SK-N-SH (cell line): ENCODE results near the gene WTIP. TPM values are rescaled to one million over a fixed set of nuclear protein-coding genes. Genes with fewer than 3 reads are reported as not detected.

Experiments used
- CTCF ChIA-PET: fragments of 300-600, 350-600 bp; formaldehyde crosslinking; extraction: SDS; loops from one replicate; lab custom pipeline; 2021; lab: Yijun Ruan, JAX
- POLR2A ChIA-PET: fragments of 350-600 bp; sonication (Branson Sonifier 250); formaldehyde crosslinking; extraction: SDS; loops from one replicate; lab custom pipeline; 2020; ENCODE audit warnings: antibody characterized with exemption, inconsistent platforms; lab: Yijun Ruan, JAX
- DNase-seq: peaks from one replicate; pipeline ENCODE4 v3.0.0; 2012
- H2AFZ ChIP-seq: fragments of 200-600 bp; sonication (generic); 2 replicates; pipeline ENCODE4 v1.8.1; 2016; ENCODE audit warnings: antibody characterized with exemption, mild to moderate bottlenecking, low read depth
- H3F3A ChIP-seq: fragments of 200-600 bp; sonication (generic); replicated peaks from 2 replicates; pipeline ENCODE3; 2016; ENCODE audit warnings: antibody characterized with exemption, mild to moderate bottlenecking; ENCODE audit not compliant: insufficient read depth
- H3K27ac ChIP-seq, 2 experiments: fragments of 200-500 bp in 1 of 2; fragments of 200-600 bp in 1 of 2; sonication (Bioruptor generic) in 1 of 2; sonication (generic), shearing (Covaris generic) in 1 of 2; 2 replicates each; pipeline versions ENCODE4 v1.5.1 to v1.6.1; 2014 to 2016; ENCODE audit warnings: low read depth in 2 of 2, inconsistent platforms in 1 of 2, low read length in 1 of 2, mild to moderate bottlenecking in 1 of 2, mixed read lengths in 1 of 2
- H3K27me3 ChIP-seq: fragments of 200-600 bp; sonication (generic), shearing (Covaris generic); 2 replicates; pipeline ENCODE4 v1.6.1; 2016; ENCODE audit warnings: mixed run types; ENCODE audit not compliant: insufficient read depth
- H3K36me3 ChIP-seq, 2 experiments: fragments of 200-500 bp in 1 of 2; fragments of 200-600 bp in 1 of 2; sonication (Bioruptor generic) in 1 of 2; sonication (generic) in 1 of 2; replicated peaks in 1 of 2; 2 replicates each; pipeline versions ENCODE3 to v1.5.1; 2014 to 2016; ENCODE audit warnings: low read length in 1 of 2, mild to moderate bottlenecking in 1 of 2; ENCODE audit not compliant: insufficient read depth in 2 of 2, control insufficient read depth in 1 of 2
- H3K4me1 ChIP-seq, 2 experiments: fragments of 200-500 bp in 1 of 2; fragments of 200-600 bp in 1 of 2; sonication (Bioruptor generic) in 1 of 2; sonication (generic), shearing (Covaris generic) in 1 of 2; 2 replicates each; pipeline versions ENCODE4 v1.5.1 to v1.6.1; 2014 to 2016; ENCODE audit warnings: low read depth in 1 of 2, low read length in 1 of 2, mixed run types in 1 of 2; ENCODE audit not compliant: insufficient read depth in 2 of 2, control insufficient read depth in 1 of 2
- H3K4me2 ChIP-seq: fragments of 200-600 bp; sonication (generic), shearing (Covaris generic); 2 replicates; pipeline ENCODE4 v1.6.1; 2017; ENCODE audit warnings: mixed run types
- H3K4me3 ChIP-seq, 2 experiments: fragments of 200-500 bp in 1 of 2; fragments of 200-600 bp in 1 of 2; sonication (Bioruptor generic) in 1 of 2; sonication (generic), shearing (Covaris generic) in 1 of 2; 2 replicates each; pipeline versions ENCODE4 v1.5.1 to v1.8.1; 2014 to 2016; ENCODE audit warnings: low read depth in 2 of 2, inconsistent platforms in 1 of 2, low read length in 1 of 2, mild to moderate bottlenecking in 1 of 2, mixed read lengths in 1 of 2, moderate library complexity in 1 of 2
- H3K79me2 ChIP-seq: fragments of 200-600 bp; sonication (generic); 2 replicates; pipeline ENCODE4 v1.8.1; 2017; ENCODE audit warnings: mild to moderate bottlenecking; ENCODE audit not compliant: insufficient read depth
- H3K9ac ChIP-seq: fragments of 200-600 bp; sonication (generic); 2 replicates; pipeline ENCODE4 v1.6.1; 2017; ENCODE audit warnings: mixed run types
- H3K9me2 ChIP-seq: fragments of 200-600 bp; sonication (generic); 2 replicates; pipeline ENCODE4 v1.6.1; 2017; ENCODE audit warnings: mixed run types
- H3K9me3 ChIP-seq: fragments of 200-600 bp; sonication (generic); 2 replicates; pipeline ENCODE4 v1.6.1; 2017; ENCODE audit warnings: mixed run types, mild to moderate bottlenecking, moderate library complexity
- H4K20me1 ChIP-seq: fragments of 200-600 bp; sonication (generic); 2 replicates; pipeline ENCODE4 v1.6.1; 2017; ENCODE audit warnings: mild to moderate bottlenecking, mixed run types; ENCODE audit not compliant: insufficient read depth
- CHD2 ChIP-seq: fragments of 150-350 bp; IDR thresholded peaks from 2 replicates; pipeline ENCODE4 v1.6.1; 2018; ENCODE audit warnings: low read length; ENCODE audit not compliant: partially characterized antibody
- ELF1 ChIP-seq: IDR thresholded peaks from 2 replicates; pipeline ENCODE4 v1.4.0; 2012
- FOXJ3 ChIP-seq: sonication (generic); formaldehyde crosslinking; IDR thresholded peaks from 2 replicates; pipeline ENCODE4 v1.5.1; 2020; ENCODE audit warnings: mild to moderate bottlenecking, missing genetic modification reagents
- GATA2 ChIP-seq: sonication (generic); formaldehyde crosslinking; IDR thresholded peaks from 2 replicates; pipeline ENCODE4 v1.5.0; 2020; ENCODE audit warnings: mild to moderate bottlenecking, missing genetic modification reagents
- NRF1 ChIP-seq: IDR thresholded peaks from 2 replicates; pipeline ENCODE4 v1.6.1; 2012; ENCODE audit warnings: low read depth, mild to moderate bottlenecking, low read length
- RAD21 ChIP-seq: IDR thresholded peaks from 2 replicates; pipeline ENCODE4 v1.6.1; 2012; ENCODE audit warnings: mild to moderate bottlenecking, low read length
- RCOR1 ChIP-seq: fragments of 150-350 bp; IDR thresholded peaks from 2 replicates; pipeline ENCODE4 v1.6.1; 2017; ENCODE audit warnings: antibody characterized with exemption, low read length
- SIN3A ChIP-seq: IDR thresholded peaks from 2 replicates; pipeline ENCODE4 v1.6.1; 2012; ENCODE audit warnings: low read depth, mild to moderate bottlenecking, low read length, moderate library complexity, borderline replicate concordance
- TCF12 ChIP-seq: IDR thresholded peaks from 2 replicates; pipeline ENCODE4 v1.4.0; 2012
- YY1 ChIP-seq: IDR thresholded peaks from 2 replicates; pipeline ENCODE4 v1.4.0; 2012; ENCODE audit warnings: low read depth, mild to moderate bottlenecking
- WGBS: methylation state at CpG from one replicate; pipeline ENCODE4 v1.1.6; 2017; ENCODE audit warnings: low lambda C conversion rate; 5-methylcytosine and 5-hydroxymethylcytosine counted together
- polyA plus RNA-seq, 3 experiments: library from polyadenylated mRNA; depleted of rRNA; stranded (reverse); fragments of >200 nt; gene quantifications; 2 replicates each; pipeline ENCODE4 v1.2.3, GENCODE V29; 2012
- TF ChIP-seq, protein P1 (sequence below): IDR thresholded peaks from 2 replicates; pipeline ENCODE4 v1.6.1; 2012; ENCODE audit warnings: mild to moderate bottlenecking, low read depth, low read length, moderate library complexity
- TF ChIP-seq, protein P2 (sequence below): fragments of 150-350 bp; IDR thresholded peaks from 2 replicates; pipeline ENCODE4 v1.6.1; 2017; ENCODE audit warnings: antibody characterized with exemption, low read length, low read depth, borderline replicate concordance
- TF ChIP-seq, protein P3 (sequence below): fragments of 200-600 bp; sonication (generic); IDR thresholded peaks from 2 replicates; pipeline ENCODE4 v1.6.1; 2017; ENCODE audit warnings: antibody characterized with exemption, mild to moderate bottlenecking, moderate library complexity

The WTIP gene
- polyA plus RNA-seq, 1 of the 3 experiments (the other 2 are of a cell fraction): 27.7 TPM

DNA sequence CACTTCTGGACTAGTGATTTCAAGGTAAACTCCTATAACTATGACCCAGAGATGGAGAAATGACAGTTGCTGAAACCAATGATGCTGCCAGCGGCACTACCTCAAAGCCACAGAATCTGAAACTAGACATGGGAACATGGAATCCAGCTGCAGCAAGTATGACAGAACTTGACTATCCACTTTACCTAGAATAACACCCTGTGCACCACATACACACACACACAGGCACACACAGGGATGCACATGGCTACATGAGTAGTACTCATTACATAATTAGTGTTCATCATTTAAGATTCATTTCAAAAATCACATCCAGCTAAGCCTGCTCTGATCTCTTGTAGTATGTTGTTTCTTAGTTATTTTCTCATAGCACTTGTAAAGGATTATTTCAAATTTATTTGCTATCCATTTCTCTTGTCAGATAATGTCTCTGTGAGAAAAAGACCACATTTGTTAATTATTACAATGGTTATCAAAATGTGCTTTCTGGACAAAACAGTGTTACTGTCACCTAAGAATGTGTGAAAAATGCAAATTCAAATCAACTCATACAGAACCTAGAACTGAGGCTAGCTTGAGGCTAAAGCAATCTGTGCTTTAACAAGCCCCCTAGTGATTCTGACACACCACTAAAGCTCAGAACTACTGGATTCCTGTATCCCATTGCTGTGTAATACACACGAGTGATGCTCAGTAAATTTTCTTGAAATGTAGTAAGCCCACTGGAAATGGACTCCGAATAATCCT, 59.4 kb downstream of the WTIP start (continued):
- TF ChIP-seq, protein P1, sequence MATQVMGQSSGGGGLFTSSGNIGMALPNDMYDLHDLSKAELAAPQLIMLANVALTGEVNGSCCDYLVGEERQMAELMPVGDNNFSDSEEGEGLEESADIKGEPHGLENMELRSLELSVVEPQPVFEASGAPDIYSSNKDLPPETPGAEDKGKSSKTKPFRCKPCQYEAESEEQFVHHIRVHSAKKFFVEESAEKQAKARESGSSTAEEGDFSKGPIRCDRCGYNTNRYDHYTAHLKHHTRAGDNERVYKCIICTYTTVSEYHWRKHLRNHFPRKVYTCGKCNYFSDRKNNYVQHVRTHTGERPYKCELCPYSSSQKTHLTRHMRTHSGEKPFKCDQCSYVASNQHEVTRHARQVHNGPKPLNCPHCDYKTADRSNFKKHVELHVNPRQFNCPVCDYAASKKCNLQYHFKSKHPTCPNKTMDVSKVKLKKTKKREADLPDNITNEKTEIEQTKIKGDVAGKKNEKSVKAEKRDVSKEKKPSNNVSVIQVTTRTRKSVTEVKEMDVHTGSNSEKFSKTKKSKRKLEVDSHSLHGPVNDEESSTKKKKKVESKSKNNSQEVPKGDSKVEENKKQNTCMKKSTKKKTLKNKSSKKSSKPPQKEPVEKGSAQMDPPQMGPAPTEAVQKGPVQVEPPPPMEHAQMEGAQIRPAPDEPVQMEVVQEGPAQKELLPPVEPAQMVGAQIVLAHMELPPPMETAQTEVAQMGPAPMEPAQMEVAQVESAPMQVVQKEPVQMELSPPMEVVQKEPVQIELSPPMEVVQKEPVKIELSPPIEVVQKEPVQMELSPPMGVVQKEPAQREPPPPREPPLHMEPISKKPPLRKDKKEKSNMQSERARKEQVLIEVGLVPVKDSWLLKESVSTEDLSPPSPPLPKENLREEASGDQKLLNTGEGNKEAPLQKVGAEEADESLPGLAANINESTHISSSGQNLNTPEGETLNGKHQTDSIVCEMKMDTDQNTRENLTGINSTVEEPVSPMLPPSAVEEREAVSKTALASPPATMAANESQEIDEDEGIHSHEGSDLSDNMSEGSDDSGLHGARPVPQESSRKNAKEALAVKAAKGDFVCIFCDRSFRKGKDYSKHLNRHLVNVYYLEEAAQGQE: no peak

DNA sequence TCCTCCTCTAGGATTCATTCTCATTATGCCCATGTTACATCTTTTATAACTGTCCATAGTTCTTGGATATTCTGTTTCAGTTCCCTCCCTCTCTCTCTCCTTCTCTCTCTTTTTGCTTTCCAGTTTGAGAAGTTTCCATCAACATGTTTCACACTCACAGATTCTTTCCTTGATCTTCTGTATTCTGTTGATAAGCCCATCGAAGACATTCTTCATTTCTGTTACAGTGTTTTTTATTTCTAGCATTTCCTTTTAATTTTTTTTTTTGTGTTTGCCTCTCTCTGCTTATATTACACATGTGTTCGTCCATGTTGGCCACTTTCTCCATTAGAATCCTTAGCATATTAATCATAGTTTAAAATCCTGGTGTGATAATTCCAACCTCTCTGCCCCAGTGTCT, 68.3 kb downstream of the WTIP start:
- DNase-seq: no peak
- TF ChIP-seq FOXJ3 (CRISPR knock-in tag) (no peak), TCF12 (no peak), GATA2 (CRISPR knock-in tag) (no peak), SIN3A (no peak), ELF1 (no peak), NRF1 (no peak)
- TF ChIP-seq, protein P2, sequence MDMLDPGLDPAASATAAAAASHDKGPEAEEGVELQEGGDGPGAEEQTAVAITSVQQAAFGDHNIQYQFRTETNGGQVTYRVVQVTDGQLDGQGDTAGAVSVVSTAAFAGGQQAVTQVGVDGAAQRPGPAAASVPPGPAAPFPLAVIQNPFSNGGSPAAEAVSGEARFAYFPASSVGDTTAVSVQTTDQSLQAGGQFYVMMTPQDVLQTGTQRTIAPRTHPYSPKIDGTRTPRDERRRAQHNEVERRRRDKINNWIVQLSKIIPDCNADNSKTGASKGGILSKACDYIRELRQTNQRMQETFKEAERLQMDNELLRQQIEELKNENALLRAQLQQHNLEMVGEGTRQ: no peak
- no peak overlapping the region for H3K27ac ChIP-seq
- no peak overlapping the region for H2AFZ ChIP-seq
- H3K79me2 ChIP-seq: no peaks in the 10 kb centered on the region
- no peak overlapping the region for H3K4me3 ChIP-seq
- H3K36me3 ChIP-seq: no peaks in the 10 kb centered on the region
- H3K9ac ChIP-seq: no peak overlapping the region
- H3K4me2 ChIP-seq: no peak overlapping the region
- H4K20me1 ChIP-seq: no peaks in the 10 kb centered on the region
- ChIA-PET CTCF (no interaction called here), POLR2A (no interaction called here)
- H3F3A ChIP-seq: no peaks in the 10 kb centered on the region
- H3K27me3 ChIP-seq: no peaks in the 10 kb centered on the region; the same call in 1 of the 2 replicates
- no peaks in the 10 kb centered on the region for H3K4me1 ChIP-seq
- under 1% methylated on average over 2 of the region's 2 CpGs for WGBS
- H3K9me2 ChIP-seq: no peaks in the 10 kb centered on the region
- no peaks in the 10 kb centered on the region for H3K9me3 ChIP-seq

DNA sequence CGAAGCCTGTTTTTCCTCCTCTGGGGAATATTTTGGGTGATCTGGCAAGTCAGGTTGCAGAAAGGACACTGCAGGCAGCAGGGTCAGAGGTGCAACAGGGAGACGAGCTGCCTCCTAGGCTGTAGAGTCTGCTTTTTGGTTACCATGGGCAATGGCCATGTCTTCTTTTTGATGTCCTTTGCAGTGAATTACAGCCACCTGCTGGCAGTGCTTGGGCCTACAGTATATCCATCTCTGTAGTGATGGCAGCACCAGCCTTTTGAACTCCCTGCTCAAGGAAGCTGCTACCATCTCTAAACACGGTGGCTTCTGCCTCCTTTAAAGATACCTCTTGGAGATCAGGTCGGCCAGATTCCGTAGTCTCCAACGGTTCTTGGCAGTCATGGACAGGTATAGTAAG, 73.9 kb downstream of the WTIP start:
- H3K9ac ChIP-seq: no peak overlapping the region
- no peak for DNase-seq
- H2AFZ ChIP-seq: no peak overlapping the region
- ChIA-PET POLR2A (no interaction called here), CTCF (interaction anchor here (0.9 to 1.9 kb wide), 3 partner anchors 17 to 54 kb away, joined by 3 to 5 read pairs (median 3); no protein-coding TSS in a partner anchor)
- no peaks in the 10 kb centered on the region for H4K20me1 ChIP-seq
- H3K4me3 ChIP-seq: no peak overlapping the region
- H3K4me1 ChIP-seq: no peaks in the 10 kb centered on the region
- 31% methylated on average over 6 of the region's 6 CpGs for WGBS
- H3K79me2 ChIP-seq: no peaks in the 10 kb centered on the region
- H3K36me3 ChIP-seq: no peaks in the 10 kb centered on the region
- no peaks in the 10 kb centered on the region for H3F3A ChIP-seq
- no peaks in the 10 kb centered on the region; the same call in 1 of the 2 replicates for H3K27me3 ChIP-seq
- no peak for TF ChIP-seq YY1
- peak; percentile 27; the same call in 1 of the 2 replicates for TF ChIP-seq RAD21
- no peak for TF ChIP-seq RCOR1
- TF ChIP-seq, protein P3, sequence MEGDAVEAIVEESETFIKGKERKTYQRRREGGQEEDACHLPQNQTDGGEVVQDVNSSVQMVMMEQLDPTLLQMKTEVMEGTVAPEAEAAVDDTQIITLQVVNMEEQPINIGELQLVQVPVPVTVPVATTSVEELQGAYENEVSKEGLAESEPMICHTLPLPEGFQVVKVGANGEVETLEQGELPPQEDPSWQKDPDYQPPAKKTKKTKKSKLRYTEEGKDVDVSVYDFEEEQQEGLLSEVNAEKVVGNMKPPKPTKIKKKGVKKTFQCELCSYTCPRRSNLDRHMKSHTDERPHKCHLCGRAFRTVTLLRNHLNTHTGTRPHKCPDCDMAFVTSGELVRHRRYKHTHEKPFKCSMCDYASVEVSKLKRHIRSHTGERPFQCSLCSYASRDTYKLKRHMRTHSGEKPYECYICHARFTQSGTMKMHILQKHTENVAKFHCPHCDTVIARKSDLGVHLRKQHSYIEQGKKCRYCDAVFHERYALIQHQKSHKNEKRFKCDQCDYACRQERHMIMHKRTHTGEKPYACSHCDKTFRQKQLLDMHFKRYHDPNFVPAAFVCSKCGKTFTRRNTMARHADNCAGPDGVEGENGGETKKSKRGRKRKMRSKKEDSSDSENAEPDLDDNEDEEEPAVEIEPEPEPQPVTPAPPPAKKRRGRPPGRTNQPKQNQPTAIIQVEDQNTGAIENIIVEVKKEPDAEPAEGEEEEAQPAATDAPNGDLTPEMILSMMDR: peak; percentile 34
- no peak for TF ChIP-seq CHD2
- H3K27ac ChIP-seq: no peak overlapping the region
- H3K9me2 ChIP-seq: no peaks in the 10 kb centered on the region
- no peak overlapping the region for H3K4me2 ChIP-seq
- H3K9me3 ChIP-seq: no peaks in the 10 kb centered on the region
